Gastroesophageal sphincter (tissue), 2 donors: ENCODE data around the gene GRIK3.

ENCODE experiments used
- POLR2A ChIP-seq, 2 donors: fragments of 450-650 bp; IDR thresholded peaks; one replicate each; pipeline ENCODE4 v1.6.1; 2017; ENCODE audit warnings: antibody characterized with exemption in 2 of 2, mild to moderate bottlenecking in 2 of 2, moderate library complexity in 1 of 2
- POLR2AphosphoS5 ChIP-seq: sonication (generic); formaldehyde crosslinking; IDR thresholded peaks from one replicate; pipeline ENCODE4 v1.6.1; 2017; ENCODE audit warnings: antibody characterized with exemption

DNA sequence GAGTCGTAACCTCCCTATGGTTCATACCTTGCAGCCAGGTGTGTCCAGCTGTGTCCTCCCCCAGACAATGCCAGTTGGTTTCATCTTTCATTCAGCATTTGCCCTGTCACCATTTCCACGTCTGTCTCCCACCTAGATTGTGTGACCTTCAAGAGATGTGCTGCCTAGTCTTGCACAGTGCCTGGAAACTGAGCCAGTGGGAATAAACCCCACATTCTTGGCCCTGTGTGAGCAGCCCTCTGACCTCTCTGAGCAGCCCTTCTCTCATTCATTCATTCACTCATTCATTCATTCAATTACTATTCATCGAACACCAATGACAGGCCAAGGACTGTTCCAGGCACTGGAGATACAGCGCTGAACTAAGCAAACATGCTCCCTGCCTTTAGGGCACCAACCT lies 115.7 kb downstream of the GRIK3 start:
- TF ChIP-seq POLR2AphosphoS5 (no peak), POLR2A (IDR thresholded peaks at IDR 0.05) (no peak)
